GM15510 (cell line): Measurements from ENCODE around the gene ABL2.

Experiments used
- POLR2A ChIP-seq: IDR thresholded peaks from 3 replicates; pipeline ENCODE4 v1.6.1; 2011; ENCODE audit warnings: borderline replicate concordance; ENCODE audit not compliant: insufficient read length; ENCODE audit errors: extremely low read depth

ABL2 gene

DNA sequence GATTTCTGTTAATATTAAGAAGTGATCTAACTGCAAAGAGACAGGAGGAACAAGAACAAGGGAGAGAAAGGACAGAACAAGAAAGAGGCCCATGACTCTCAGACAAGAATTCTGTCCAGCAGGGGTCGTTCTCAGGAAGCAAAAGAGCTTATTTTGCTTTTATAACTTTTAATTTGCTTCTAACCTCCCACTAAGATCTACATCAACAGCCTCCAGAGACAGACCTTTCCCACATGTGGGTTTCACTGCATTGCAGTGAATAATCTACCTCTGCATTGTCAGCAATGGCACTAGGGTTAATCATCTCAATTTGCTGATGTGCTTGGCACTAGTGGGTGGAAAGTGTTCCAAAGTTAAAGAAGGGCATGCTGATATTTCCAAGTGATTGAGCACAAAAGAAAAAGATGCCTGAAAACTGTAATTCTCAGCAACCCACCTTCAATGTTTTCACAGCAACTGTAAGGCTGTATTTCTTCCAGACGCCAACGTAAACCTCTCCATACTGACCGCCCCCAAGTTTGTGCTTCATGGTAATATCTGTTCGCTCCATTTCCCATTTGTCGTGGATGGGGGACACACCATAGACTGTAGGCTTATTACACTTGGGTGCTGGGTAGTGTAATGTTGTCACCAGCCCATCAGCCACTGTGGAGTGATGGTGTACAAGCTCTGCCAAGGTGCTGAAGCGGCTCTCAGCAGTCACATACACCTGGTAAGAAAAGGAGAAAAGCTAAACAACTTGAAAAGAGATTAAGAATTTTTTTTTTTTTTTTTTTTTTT, 108.1 kb downstream of the ABL2 start:
- TF ChIP-seq POLR2A, result no peak

DNA sequence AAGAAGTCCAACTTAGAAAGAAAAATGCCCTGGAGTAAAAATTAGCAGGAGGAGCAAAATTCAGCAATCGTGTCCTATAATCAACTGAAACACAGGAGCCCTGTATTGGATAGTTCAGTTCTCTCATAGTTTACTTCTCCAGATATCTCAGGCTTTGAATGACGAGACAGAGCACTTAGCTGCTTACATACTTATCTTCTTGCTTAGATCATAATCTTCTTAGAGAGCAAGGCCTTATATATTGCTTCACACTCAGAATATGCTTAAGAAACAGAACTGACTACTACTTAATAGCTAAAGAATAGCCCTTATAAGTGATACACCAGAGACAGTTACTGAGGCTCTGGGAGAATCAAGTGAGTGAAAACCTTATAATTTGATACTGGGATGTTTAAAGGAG, 108.7 kb downstream of the ABL2 start:
- no peak for TF ChIP-seq POLR2A

DNA sequence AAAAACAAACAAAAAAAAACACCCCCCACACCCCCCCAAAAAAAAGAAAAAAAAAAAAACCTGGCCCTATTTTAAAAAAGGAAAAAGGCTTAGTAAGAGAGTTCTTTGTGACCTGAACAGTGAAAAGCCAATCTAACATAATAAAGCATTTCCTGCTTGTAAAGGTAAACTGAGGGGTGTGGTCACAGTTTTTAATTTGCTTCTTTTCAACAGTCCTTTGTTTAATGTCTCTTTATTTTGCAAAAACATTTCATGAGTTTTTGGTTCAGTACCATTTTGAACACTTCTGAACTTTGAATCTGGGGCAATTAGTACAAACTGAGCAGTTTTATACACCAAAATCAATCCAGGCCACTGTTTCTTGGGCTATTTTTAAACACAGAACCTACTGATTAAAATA, 110.0 kb downstream of the ABL2 start:
- no peak for TF ChIP-seq POLR2A

DNA sequence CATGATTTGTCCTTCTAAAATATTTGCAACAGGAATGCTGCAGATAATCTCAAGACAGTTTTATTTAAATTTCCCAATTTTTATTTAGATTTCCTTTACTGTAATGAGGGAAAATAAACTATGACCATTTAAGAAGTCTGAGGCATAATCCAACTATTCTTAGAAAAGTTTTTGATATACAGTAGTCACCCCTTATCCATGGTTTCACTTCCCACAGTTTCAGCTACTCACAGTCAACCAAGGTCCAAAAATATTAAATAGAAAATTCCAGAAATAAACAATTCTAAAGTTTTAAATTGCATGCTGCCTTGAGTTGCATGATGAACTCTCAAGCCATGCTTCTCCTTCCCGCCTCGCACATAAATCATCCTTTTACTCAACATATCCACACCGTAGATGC, 114.3 kb downstream of the ABL2 start:
- TF ChIP-seq POLR2A, result no peak

DNA sequence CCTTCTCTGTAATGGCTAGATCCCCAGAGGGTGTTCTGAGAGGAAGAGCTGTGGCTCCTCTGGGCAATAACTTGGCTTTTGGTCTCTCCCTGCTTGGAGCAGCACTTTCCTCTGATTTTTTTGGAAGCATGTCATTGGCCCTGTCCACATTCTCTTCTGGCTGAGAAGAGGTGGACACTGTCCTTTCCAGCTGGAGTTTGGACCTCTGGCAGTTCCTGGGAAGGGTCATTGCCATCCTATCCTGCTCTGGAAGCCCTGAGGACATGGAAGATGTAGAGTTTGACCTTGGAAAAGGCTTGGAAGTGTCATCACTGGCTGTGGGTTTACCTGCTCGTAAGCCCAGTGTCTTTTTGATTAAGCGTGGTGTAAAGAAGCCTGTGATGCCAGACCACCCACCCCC, 120.8 kb downstream of the ABL2 start:
- TF ChIP-seq POLR2A, result no peak

DNA sequence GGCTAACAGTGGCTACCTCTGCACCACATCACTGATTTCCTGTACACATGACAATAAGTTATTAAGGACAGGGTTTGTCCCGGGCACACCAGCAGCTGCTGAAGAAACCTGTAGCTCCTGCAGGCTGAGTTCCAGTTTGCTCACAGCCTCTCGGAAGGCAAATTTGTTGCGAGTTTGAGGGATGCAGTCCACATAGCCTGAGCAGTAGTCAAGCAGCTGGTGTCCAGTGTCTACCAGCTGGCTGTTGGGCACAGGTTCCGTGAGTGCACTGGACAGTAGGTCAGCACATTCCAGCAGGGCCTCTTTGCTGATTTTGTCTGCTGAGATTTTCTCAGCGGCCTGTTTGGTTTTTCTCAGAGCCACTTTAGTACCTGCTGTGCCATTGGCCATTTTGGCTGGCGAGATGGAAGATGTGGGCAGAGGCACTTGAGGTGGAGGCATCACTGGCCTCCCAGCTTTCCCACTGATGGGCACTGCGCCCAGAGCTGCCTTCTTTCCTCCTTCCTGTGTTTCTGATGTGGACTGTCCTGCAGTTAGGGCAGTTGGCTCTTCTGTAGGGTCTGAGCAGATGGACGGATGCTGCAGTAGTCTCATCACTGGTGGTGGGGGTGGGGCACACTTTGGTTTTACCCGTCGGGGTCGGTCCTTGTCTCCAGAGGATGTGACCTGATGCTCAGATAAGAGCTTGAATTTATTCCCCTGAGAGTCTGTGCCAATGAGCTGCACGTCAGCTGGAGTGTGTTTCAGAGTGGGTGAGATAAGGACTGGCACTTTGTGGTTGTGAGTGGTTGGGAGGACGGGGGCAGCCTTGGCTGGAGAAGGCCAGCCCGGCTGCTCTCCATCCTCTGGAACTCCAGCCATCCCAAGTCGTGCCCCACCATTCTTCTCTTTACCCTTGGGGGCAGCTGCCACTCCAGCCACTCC, 121.5 kb downstream of the ABL2 start:
- TF ChIP-seq POLR2A, result no peak

DNA sequence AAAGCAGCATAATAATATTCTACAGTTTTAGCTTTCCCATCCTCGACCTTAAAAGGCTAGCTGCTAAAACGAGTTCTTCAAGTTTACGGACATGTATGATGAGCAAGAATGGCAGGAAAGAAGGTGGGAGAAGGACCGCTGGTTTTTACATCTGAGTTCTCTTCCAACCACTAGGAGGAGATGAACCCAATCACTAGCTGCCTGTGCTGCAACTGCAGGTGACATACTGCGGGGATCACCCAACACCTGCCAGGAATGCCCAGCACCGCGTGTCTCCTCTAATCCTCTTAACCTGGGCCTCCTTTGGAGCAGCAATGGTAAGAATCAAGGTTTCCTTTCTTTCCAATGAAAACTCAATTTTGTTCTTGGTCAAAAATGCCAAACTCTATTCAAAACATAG, 124.1 kb downstream of the ABL2 start:
- no peak for TF ChIP-seq POLR2A

DNA sequence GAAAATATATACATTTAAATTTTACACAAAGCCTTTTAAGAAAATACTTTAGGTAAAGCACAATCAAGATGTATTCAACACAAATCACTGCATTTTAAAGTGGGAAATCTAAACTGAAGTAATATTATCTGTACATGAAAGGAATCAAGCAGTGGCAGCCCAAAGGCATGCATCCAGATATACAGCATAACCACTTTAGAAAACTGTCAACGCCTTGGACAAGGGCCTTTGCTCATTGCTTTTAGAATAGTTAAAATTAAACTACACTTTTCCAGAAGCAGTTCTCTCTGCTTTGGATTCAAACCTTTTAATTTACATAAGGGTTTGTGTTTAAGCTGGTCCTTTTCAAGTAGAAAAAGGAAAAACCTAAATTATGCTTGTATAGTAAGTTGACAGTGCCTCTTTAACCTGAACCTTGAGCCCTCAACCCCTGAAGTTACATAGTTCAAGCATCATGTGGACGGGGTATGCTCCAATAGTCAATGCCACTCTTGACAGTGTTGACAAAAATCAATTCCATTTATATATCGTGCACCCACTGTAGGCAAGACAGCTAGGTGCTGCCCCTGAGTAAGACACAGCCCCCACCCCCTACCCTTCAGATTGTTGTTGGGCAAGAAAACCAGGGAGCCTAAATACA, 124.7 kb downstream of the ABL2 start:
- TF ChIP-seq POLR2A, result no peak

DNA sequence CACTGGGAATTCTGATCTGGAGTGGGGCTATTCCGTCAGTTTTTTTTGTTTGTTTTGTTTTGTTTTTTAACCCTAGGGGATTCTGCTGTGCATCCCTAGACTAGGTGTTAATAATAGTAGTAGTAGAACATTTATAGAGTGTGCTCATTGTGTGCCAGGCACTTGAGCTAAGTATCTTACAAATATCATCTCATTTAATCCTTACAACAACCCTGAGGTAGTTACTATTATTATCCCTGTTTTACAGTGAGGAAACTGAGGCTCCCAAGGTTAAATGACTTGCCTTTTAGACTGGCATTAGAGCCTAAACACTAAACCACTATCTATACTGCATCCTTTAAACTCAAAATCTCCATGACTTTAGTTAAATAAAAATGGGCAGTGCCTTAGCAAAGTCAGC, 125.5 kb downstream of the ABL2 start:
- no peak for TF ChIP-seq POLR2A

DNA sequence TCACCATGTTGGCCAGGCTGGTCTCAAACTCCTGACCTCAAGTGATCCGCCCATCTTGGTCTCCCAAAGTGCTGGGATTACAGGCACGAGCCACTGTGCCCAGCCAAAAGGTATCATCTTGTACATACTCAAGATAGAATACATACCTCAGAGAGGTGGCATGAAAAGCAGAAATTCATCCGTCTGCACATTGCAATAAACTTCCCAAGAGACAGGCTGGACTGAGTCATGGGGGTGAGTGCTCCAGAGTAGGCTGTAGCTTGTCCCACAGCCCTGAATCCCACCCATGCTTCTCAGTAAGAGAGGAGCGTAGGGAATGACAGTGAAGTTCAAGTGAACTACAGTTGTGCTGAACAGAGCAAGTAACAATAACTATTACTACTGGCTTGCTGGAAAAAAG, 127.9 kb downstream of the ABL2 start:
- TF ChIP-seq POLR2A, result no peak

DNA sequence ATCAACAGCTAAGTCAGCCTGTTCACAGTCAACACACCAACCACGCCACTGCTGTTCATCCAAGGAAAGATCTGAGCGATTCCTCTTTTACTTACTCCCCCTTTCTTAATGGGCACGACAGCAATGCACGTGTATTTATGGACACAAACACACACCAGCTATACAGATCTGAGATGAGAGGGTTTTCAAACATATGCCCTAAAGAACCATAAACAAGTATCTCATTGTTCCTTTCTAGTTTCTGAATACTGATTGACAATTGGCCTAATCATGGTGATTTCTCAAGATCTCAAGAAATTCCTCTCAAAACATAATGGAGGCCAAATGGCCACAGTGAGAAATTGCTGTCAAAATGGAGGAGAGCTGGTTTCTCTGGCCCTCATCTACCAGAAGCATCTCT, 129.6 kb downstream of the ABL2 start:
- no peak for TF ChIP-seq POLR2A

DNA sequence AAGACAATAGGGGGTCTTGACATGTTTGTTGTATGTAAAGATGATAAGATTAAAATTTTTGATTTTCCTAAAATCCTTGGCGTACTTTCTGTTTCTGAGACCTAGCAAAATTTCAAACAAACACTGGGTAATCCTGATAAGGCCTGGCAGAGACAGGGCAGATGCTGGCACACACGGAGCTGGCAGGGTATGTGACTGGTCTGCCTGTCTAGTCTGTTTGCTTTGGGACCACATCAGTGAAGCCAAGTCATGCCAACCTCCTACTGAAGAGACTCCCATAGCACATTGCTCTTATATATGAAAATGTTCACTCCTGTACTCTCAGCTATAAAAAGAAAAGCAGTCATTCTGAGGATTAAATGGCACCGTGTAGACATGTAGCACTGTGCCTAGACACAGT, 133.6 kb downstream of the ABL2 start:
- TF ChIP-seq POLR2A, result no peak

DNA sequence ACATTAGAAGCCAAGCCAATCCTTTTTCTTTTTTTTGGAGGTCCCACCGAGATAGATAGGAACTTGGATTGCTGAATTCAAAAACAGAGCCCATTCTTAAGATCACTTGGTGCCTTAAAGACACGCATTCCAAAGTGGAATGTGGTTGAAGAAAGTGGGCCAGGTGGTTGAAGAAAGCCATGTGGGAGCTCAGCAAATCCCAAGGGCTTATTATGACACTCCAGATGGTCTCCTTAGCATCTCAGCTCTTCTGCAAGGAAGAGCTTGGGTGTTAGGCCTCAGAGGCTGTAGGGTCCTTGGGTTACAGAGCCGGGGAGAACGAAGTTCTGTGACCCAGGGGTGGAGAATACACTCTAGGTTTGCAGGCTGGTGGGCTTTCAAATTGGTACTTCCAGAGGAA, 134.1 kb downstream of the ABL2 start:
- no peak for TF ChIP-seq POLR2A

DNA sequence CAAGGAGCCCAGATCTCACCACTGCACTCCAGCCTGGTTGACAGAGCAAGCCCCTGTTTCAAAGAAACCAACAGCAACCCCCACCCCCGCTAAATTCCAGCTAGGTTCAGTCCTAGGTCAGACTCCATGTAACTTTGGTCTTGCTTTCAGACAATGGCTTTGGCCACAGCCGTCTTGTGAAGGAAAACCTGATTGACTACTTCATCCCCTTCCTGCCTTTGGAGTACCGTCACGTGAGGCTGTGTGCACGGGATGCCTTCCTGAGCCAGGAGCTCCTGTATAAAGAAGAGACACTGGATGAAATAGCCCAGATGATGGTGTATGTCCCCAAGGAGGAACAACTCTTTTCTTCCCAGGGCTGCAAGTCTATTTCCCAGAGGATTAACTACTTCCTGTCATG, 134.7 kb downstream of the ABL2 start:
- no peak for TF ChIP-seq POLR2A

DNA sequence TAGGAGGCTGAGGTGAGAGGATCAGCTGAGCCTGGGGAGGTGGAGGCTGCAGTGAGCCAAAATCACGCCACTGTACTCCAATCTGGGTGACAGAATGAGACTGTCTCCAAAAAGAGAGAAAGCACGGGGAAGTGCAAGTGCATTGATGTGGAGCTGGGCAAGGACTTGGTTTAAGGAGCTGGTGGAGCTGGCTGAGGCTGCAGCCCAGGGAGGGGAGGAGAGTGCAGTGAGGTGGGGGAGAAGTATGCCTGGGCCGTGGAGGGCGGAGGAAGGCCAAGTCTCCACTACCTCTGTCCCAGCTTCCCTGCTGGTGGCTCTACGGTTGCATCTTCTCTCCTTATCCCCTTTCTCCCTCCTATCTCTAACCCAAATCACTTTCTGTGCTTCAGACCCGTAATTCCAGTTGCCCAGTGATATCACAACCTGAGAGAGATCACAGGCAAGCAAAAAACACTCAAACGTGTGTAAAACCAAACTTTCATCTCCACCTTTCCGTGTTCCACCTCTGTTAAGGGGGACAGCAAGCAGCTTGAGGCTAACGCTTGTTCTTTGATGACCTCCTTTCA, 136.5 kb downstream of the ABL2 start:
- no peak for TF ChIP-seq POLR2A
